ENCODE results near the gene RABEP2.

Gene RABEP2

GRCh38 chr16:28879261-28879840 lies 45.7 kb downstream of the RABEP2 start:
- TF ChIP-seq EZH2phosphoT487 (IDR thresholded peaks at IDR 0.05; ENCODE audit: borderline replicate concordance), result no peak
- TF ChIP-seq CTCF (conservative IDR thresholded peaks at IDR 0.05; ENCODE audit: low read length), result no peak
- peak overlapping the region; percentile 90 for H3K9ac ChIP-seq (ENCODE audit: low read depth, low read length, poor library complexity, severe bottlenecking)
- H3K27me3 ChIP-seq (ENCODE audit: insufficient read depth, low read length, poor library complexity, severe bottlenecking), result no peaks in the 10 kb centered on the region
- no peaks in the 10 kb centered on the region for H3K9me2 ChIP-seq (replicated peaks; ENCODE audit: low read depth, low read length)
- H3K79me2 ChIP-seq (ENCODE audit: insufficient read depth, low read length), result peaks cover 14% of the 10 kb centered on the region
- peaks cover 1% of the 10 kb centered on the region; the same call in 1 of the 2 replicates for H3K36me3 ChIP-seq (ENCODE audit: insufficient read depth, low read length)
- H3F3A ChIP-seq (ENCODE audit: low read depth), result no peaks in the 10 kb centered on the region; the same call in 1 of the 2 replicates
- H3K4me2 ChIP-seq (ENCODE audit: low read depth, low read length, poor library complexity, severe bottlenecking), result peak overlapping the region; percentile 96
- peak overlapping the region; percentile 86 for H2AFZ ChIP-seq (ENCODE audit: low read length)
- no peaks in the 10 kb centered on the region for H3K9me3 ChIP-seq (ENCODE audit: insufficient read depth, low read depth, low read length)
- H3K4me1 ChIP-seq (ENCODE audit: insufficient read depth, low read length, poor library complexity, severe bottlenecking), result peaks cover 14% of the 10 kb centered on the region
- H4K20me1 ChIP-seq (ENCODE audit: insufficient read depth, low read length, poor library complexity, severe bottlenecking), result no peaks in the 10 kb centered on the region
- H3K4me3 ChIP-seq (ENCODE audit: low read length, poor library complexity, severe bottlenecking), result peak overlapping the region; percentile 86

- Histone ChIP-seq H3K9ac (ENCODE audit: low read depth, low read length, poor library complexity, severe bottlenecking) (peak within 1 kb of the TSS; percentile 90), H3K36me3 (ENCODE audit: insufficient read depth, low read length) (peaks cover 3% of the 10 kb centered on the region; the same call in 1 of the 2 replicates), H3K27me3 (ENCODE audit: insufficient read depth, low read length, poor library complexity, severe bottlenecking) (no peaks in the 10 kb centered on the region), H3K9me2 (replicated peaks; ENCODE audit: low read depth, low read length) (no peaks in the 10 kb centered on the region), H3K4me2 (ENCODE audit: low read depth, low read length, poor library complexity, severe bottlenecking) (peak within 1 kb of the TSS; percentile 96), H3K4me3 (ENCODE audit: low read length, poor library complexity, severe bottlenecking) (peak within 1 kb of the TSS; percentile 86), H4K20me1 (ENCODE audit: insufficient read depth, low read length, poor library complexity, severe bottlenecking) (peaks cover 5% of the 10 kb centered on the region), H2AFZ (ENCODE audit: low read length) (peak within 1 kb of the TSS; percentile 86), H3K9me3 (ENCODE audit: insufficient read depth, low read depth, low read length) (no peaks in the 10 kb centered on the region), H3F3A (ENCODE audit: low read depth) (no peaks in the 10 kb centered on the region; the same call in 1 of the 2 replicates), H3K4me1 (ENCODE audit: insufficient read depth, low read length, poor library complexity, severe bottlenecking) (peaks cover 14% of the 10 kb centered on the region), H3K79me2 (ENCODE audit: insufficient read depth, low read length) (peaks cover 14% of the 10 kb centered on the region)
- TF ChIP-seq EZH2phosphoT487 (IDR thresholded peaks at IDR 0.05; ENCODE audit: borderline replicate concordance) (no peak), CTCF (conservative IDR thresholded peaks at IDR 0.05; ENCODE audit: low read length) (no peak)
Observed at GRCh38 chr16:28878083-28878926, 46.7 kb downstream of the RABEP2 start, which contains the start of gene ATP2A1. ATP2A1 (plus strand) TSS chr16:28878488; CDS start chr16:28878672, 184 bp downstream.

- Histone ChIP-seq H3K4me1 (ENCODE audit: insufficient read depth, low read length, poor library complexity, severe bottlenecking) (peaks cover 14% of the 10 kb centered on the region), H3K9me3 (ENCODE audit: insufficient read depth, low read depth, low read length) (no peaks in the 10 kb centered on the region), H3K27me3 (ENCODE audit: insufficient read depth, low read length, poor library complexity, severe bottlenecking) (no peaks in the 10 kb centered on the region), H3K4me3 (ENCODE audit: low read length, poor library complexity, severe bottlenecking) (no peak overlapping the region), H2AFZ (ENCODE audit: low read length) (no peak overlapping the region), H3K9me2 (replicated peaks; ENCODE audit: low read depth, low read length) (no peaks in the 10 kb centered on the region), H4K20me1 (ENCODE audit: insufficient read depth, low read length, poor library complexity, severe bottlenecking) (peaks cover 8% of the 10 kb centered on the region), H3K9ac (ENCODE audit: low read depth, low read length, poor library complexity, severe bottlenecking) (no peak overlapping the region), H3K36me3 (ENCODE audit: insufficient read depth, low read length) (peaks cover 3% of the 10 kb centered on the region; the same call in 1 of the 2 replicates), H3K4me2 (ENCODE audit: low read depth, low read length, poor library complexity, severe bottlenecking) (no peak overlapping the region), H3F3A (ENCODE audit: low read depth) (no peaks in the 10 kb centered on the region; the same call in 1 of the 2 replicates), H3K79me2 (ENCODE audit: insufficient read depth, low read length) (peaks cover 14% of the 10 kb centered on the region)
- TF ChIP-seq EZH2phosphoT487 (IDR thresholded peaks at IDR 0.05; ENCODE audit: borderline replicate concordance) (no peak), CTCF (conservative IDR thresholded peaks at IDR 0.05; ENCODE audit: low read length) (no peak)
Observed at GRCh38 chr16:28877655-28878000, 47.4 kb downstream of the RABEP2 start.
